Measurements from ENCODE around the gene MTR.

The MTR gene

GRCh38 chr1:236951672-236952071, 156.6 kb downstream of the MTR start:
- no peak for DNase-seq

GRCh38 chr1:236952246-236953003, 157.3 kb downstream of the MTR start:
- DNase-seq: no peak

GRCh38 chr1:236953151-236953700, 158.1 kb downstream of the MTR start:
- no peak for DNase-seq
